Measurements from ENCODE around the gene PLEKHA7.

Gene PLEKHA7

GRCh38 chr11:16900491-16900890 is 113.7 kb downstream of the PLEKHA7 start:
- no peaks in the 10 kb centered on the region for H3K36me3 Mint-ChIP-seq (ENCODE audit: low read depth)
- DNase-seq: no peak
- H3K4me1 Mint-ChIP-seq: peaks cover 18% of the 10 kb centered on the region
- no peak overlapping the region for H3K27ac Mint-ChIP-seq
- peaks cover 36% of the 10 kb centered on the region for H3K27me3 Mint-ChIP-seq (ENCODE audit: low read depth, poor library complexity)
- TF ChIP-seq CTCF (IDR thresholded peaks at IDR 0.05): no peak
- H3K4me3 Mint-ChIP-seq: no peak overlapping the region
- H3K9me3 Mint-ChIP-seq: no peaks in the 10 kb centered on the region

GRCh38 chr11:16899708-16900303 is 114.4 kb downstream of the PLEKHA7 start:
- Mint-ChIP-seq H3K9me3 (no peaks in the 10 kb centered on the region), H3K36me3 (ENCODE audit: low read depth) (no peaks in the 10 kb centered on the region), H3K27ac (no peak overlapping the region), H3K4me3 (no peak overlapping the region), H3K27me3 (ENCODE audit: low read depth, poor library complexity) (peaks cover 43% of the 10 kb centered on the region), H3K4me1 (peaks cover 23% of the 10 kb centered on the region)
- no peak for TF ChIP-seq CTCF (IDR thresholded peaks at IDR 0.05)
- no peak for DNase-seq

GRCh38 chr11:16898274-16898985 is 115.8 kb downstream of the PLEKHA7 start:
- DNase-seq: no peak
- H3K27ac Mint-ChIP-seq: no peak overlapping the region
- H3K36me3 Mint-ChIP-seq (ENCODE audit: low read depth): no peaks in the 10 kb centered on the region
- peaks cover 25% of the 10 kb centered on the region for H3K4me1 Mint-ChIP-seq
- H3K9me3 Mint-ChIP-seq: no peaks in the 10 kb centered on the region
- no peak overlapping the region for H3K4me3 Mint-ChIP-seq
- peaks cover 55% of the 10 kb centered on the region for H3K27me3 Mint-ChIP-seq (ENCODE audit: low read depth, poor library complexity)
- no peak for TF ChIP-seq CTCF (IDR thresholded peaks at IDR 0.05)

GRCh38 chr11:16897470-16898061 is 116.6 kb downstream of the PLEKHA7 start:
- Mint-ChIP-seq H3K4me3 (no peak overlapping the region), H3K9me3 (no peaks in the 10 kb centered on the region), H3K4me1 (peaks cover 28% of the 10 kb centered on the region), H3K27me3 (ENCODE audit: low read depth, poor library complexity) (peaks cover 59% of the 10 kb centered on the region), H3K27ac (no peak overlapping the region), H3K36me3 (ENCODE audit: low read depth) (no peaks in the 10 kb centered on the region)
- no peak for DNase-seq
- TF ChIP-seq CTCF (IDR thresholded peaks at IDR 0.05): no peak

GRCh38 chr11:16896729-16897469 is 117.3 kb downstream of the PLEKHA7 start:
- no peak for DNase-seq
- no peak overlapping the region for H3K27ac Mint-ChIP-seq
- peaks cover 28% of the 10 kb centered on the region for H3K4me1 Mint-ChIP-seq
- no peaks in the 10 kb centered on the region for H3K9me3 Mint-ChIP-seq
- no peaks in the 10 kb centered on the region for H3K36me3 Mint-ChIP-seq (ENCODE audit: low read depth)
- no peak for TF ChIP-seq CTCF (IDR thresholded peaks at IDR 0.05)
- no peak overlapping the region for H3K4me3 Mint-ChIP-seq
- H3K27me3 Mint-ChIP-seq (ENCODE audit: low read depth, poor library complexity): peaks cover 63% of the 10 kb centered on the region
